Mucosa of descending colon (tissue), 3 donors: ENCODE results near the gene TP53BP2. TPM values are rescaled to one million over a fixed set of nuclear protein-coding genes. Genes with fewer than 3 reads are reported as not detected.
A peak's percentile ranks its signal among the peaks of the same experiment; 100 is the strongest.

ENCODE experiments used
- ATAC-seq: fragments of 200-7000 bp; cut with Tn5 transposase; one replicate; pipeline ENCODE4 v1.9.1; 2020; ENCODE audit warnings: mild to moderate bottlenecking, moderate library complexity
- DNase-seq, 3 donors: peaks; one replicate each; pipeline ENCODE4 v3.0.0-alpha.2; 2020
- H3K36me3 ChIP-seq: fragments of 200-600 bp; one replicate; pipeline ENCODE4 v1.8.0; 2021; ENCODE audit warnings: low read depth, mild to moderate bottlenecking
- H3K4me1 ChIP-seq: fragments of 200-600 bp; one replicate; pipeline ENCODE4 v1.8.0; 2021; ENCODE audit warnings: low read depth, mild to moderate bottlenecking
- H3K4me3 ChIP-seq: fragments of 200-600 bp; one replicate; pipeline ENCODE4 v1.8.0; 2021; ENCODE audit warnings: mild to moderate bottlenecking
- H3K9me3 ChIP-seq: fragments of 200-600 bp; one replicate; pipeline ENCODE4 v1.8.0; 2021; ENCODE audit warnings: mild to moderate bottlenecking
- CTCF ChIP-seq: fragments of 200-600 bp; IDR thresholded peaks from one replicate; pipeline ENCODE4 v1.8.0; 2022; ENCODE audit warnings: antibody characterized with exemption, mild to moderate bottlenecking
- intact Hi-C, 2 donors: fragments of 100-400 bp; cut with DNase I in 1 of 2; cut with micrococcal nuclease in 1 of 2; formaldehyde crosslinking; loops; one replicate each; pipeline versions ENCODE4 v1.11.0 to v1.11.1; 2022; cut with DNase I, micrococcal nuclease
- total RNA-seq, 3 donors: library from RNA; stranded (reverse); fragmentation: NEBNext Ultra II Directional in 2 of 3; extraction: Animal tissue kit (Norgen Biotek cat#: 25700) in 2 of 3; gene quantifications; one replicate each; pipeline versions ENCODE4 v1.2.1 to v1.2.4, GENCODE V29; 2021 to 2023
- donor health status: DM: no; HTN: no; CAD: no; lungs with moderate emphysema.
- donor health status: DM: no; HTN: no; CAD: no.
- donor health status: DM: no; HTN: yes; CAD: no.

TP53BP2 gene
- total RNA-seq, 3 donors from 2014 or later = 30.6 to 34.5 (median 32.5) TPM

- ATAC-seq = peak; percentile 45
- no peak for DNase-seq
- H3K4me3 ChIP-seq = no peak overlapping the region
- H3K36me3 ChIP-seq = no peaks in the 10 kb centered on the region
- H3K4me1 ChIP-seq = peaks cover 2% of the 10 kb centered on the region
- TF ChIP-seq CTCF = no peak
- intact Hi-C loops = no loop called here
- no peaks in the 10 kb centered on the region for H3K9me3 ChIP-seq
These were observed 69.5 kb downstream of the TP53BP2 start for GRCh38 chr1:223776075-223776814.

GRCh38 chr1:223775711-223776074, 70.1 kb downstream of the TP53BP2 start:
- Histone ChIP-seq H3K9me3 (no peaks in the 10 kb centered on the region), H3K4me1 (peaks cover 2% of the 10 kb centered on the region), H3K4me3 (no peak overlapping the region), H3K36me3 (no peaks in the 10 kb centered on the region)
- ATAC-seq = no peak
- intact Hi-C loops = no loop called here
- DNase-seq = no peak
- TF ChIP-seq CTCF = no peak

- DNase-seq (no peak), ATAC-seq (no peak)
- Histone ChIP-seq H3K36me3 (no peaks in the 10 kb centered on the region), H3K9me3 (no peaks in the 10 kb centered on the region), H3K4me1 (peaks cover 2% of the 10 kb centered on the region), H3K4me3 (no peak overlapping the region)
- TF ChIP-seq CTCF = no peak
- intact Hi-C loops = no loop called here
These were observed 70.7 kb downstream of the TP53BP2 start for GRCh38 chr1:223775054-223775453.

- DNase-seq (no peak), ATAC-seq (no peak)
- no peak overlapping the region for H3K4me3 ChIP-seq
- peaks cover 2% of the 10 kb centered on the region for H3K4me1 ChIP-seq
- H3K9me3 ChIP-seq = no peaks in the 10 kb centered on the region
- intact Hi-C loops = no loop called here
- H3K36me3 ChIP-seq = no peaks in the 10 kb centered on the region
- no peak for TF ChIP-seq CTCF
These were observed 71.5 kb downstream of the TP53BP2 start for GRCh38 chr1:223774134-223774814.

- ATAC-seq (no peak), DNase-seq (no peak)
- Histone ChIP-seq H3K9me3 (no peaks in the 10 kb centered on the region), H3K4me1 (peaks cover 2% of the 10 kb centered on the region), H3K36me3 (no peaks in the 10 kb centered on the region), H3K4me3 (no peak overlapping the region)
- TF ChIP-seq CTCF = no peak
- intact Hi-C loops = no loop called here
These were observed 73.0 kb downstream of the TP53BP2 start for GRCh38 chr1:223772771-223773160.
